ENCODE results near the gene DEDD. TPM values are rescaled to one million over a fixed set of nuclear protein-coding genes. Genes with fewer than 3 reads are reported as not detected.

The DEDD gene, protein sequence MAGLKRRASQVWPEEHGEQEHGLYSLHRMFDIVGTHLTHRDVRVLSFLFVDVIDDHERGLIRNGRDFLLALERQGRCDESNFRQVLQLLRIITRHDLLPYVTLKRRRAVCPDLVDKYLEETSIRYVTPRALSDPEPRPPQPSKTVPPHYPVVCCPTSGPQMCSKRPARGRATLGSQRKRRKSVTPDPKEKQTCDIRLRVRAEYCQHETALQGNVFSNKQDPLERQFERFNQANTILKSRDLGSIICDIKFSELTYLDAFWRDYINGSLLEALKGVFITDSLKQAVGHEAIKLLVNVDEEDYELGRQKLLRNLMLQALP
- 20.0 TPM for polyA plus RNA-seq (2012; ENCODE audit: missing spikeins)

- peak; percentile 49; the same call in 1 of the 2 replicates for TF ChIP-seq TAF1 (IDR thresholded peaks at IDR 0.05; ENCODE audit: borderline replicate concordance, low read depth, low read length)
- TF ChIP-seq POLR2A (IDR thresholded peaks at IDR 0.05; ENCODE audit: low read depth, low read length), result no peak; the same call in 1 of the 2 replicates
- peak; percentile 38; the same call in 1 of the 2 replicates for TF ChIP-seq POLR2AphosphoS5 (IDR thresholded peaks at IDR 0.05; ENCODE audit: low read depth, low read length)
- DNase-seq (ENCODE audit: insufficient read length) (peak; percentile 88), FAIRE-seq (peak; percentile 94)
Measured at GRCh38 chr1:161132410-161133219, at the start of gene DEDD. Gene DEDD, minus strand, starts transcription at chr1:161132667. Its CDS starts 8,205 bp downstream, at chr1:161124462.

GRCh38 chr1:161182214-161182613, 49.7 kb upstream of the DEDD start:
- TF ChIP-seq TAF1 (IDR thresholded peaks at IDR 0.05; ENCODE audit: borderline replicate concordance, low read depth, low read length), result no peak
- no peak for TF ChIP-seq POLR2AphosphoS5 (IDR thresholded peaks at IDR 0.05; ENCODE audit: low read depth, low read length)
- no peak for TF ChIP-seq POLR2A (IDR thresholded peaks at IDR 0.05; ENCODE audit: low read depth, low read length)
- FAIRE-seq (no peak), DNase-seq (ENCODE audit: insufficient read length) (no peak)

DNA sequence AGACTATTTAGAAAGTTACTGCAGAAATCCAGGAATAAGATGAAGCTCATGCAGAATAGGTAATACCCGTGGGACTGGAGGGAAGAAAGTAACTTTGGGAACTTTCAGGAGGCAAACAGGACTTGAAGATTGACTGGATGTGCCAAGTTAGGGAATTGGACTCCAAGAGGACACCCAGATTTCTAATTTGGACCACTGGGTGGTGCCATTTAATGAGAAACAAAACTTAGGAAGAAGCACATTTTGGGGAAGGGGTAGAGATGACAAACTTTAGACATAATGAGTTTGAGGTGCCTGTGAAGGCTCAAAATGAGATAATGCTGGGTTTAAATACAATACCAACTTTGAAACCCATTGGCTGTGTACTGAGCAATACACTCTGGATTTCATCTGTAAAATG, 48.2 kb upstream of the DEDD start:
- FAIRE-seq (no peak), DNase-seq (ENCODE audit: insufficient read length) (no peak)
- TF ChIP-seq POLR2A (IDR thresholded peaks at IDR 0.05; ENCODE audit: low read depth, low read length) (no peak), POLR2AphosphoS5 (IDR thresholded peaks at IDR 0.05; ENCODE audit: low read depth, low read length) (no peak), TAF1 (IDR thresholded peaks at IDR 0.05; ENCODE audit: borderline replicate concordance, low read depth, low read length) (no peak)

DNA sequence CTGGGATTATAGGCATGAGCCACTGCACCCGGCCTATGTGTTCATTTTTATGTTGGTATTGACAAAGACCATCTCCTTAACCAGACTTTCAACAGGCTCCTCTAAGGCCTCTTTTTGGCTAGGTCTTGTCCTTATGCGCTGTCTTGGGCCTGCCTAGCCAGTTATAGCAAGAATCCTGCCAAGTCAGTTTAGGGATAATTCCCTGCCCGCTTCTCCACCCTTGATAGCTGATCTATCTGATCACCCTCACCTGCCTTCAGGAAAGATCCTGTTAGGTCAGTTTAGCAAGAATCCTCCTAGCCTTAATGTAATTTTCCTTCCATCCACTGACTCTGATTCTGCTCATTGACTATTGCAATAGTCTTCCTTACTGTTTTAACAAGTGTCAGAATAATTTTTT, 47.2 kb upstream of the DEDD start:
- TF ChIP-seq TAF1 (IDR thresholded peaks at IDR 0.05; ENCODE audit: borderline replicate concordance, low read depth, low read length) (no peak), POLR2AphosphoS5 (IDR thresholded peaks at IDR 0.05; ENCODE audit: low read depth, low read length) (no peak), POLR2A (IDR thresholded peaks at IDR 0.05; ENCODE audit: low read depth, low read length) (no peak)
- FAIRE-seq (no peak), DNase-seq (ENCODE audit: insufficient read length) (no peak)

- DNase-seq (ENCODE audit: insufficient read length) (no peak), FAIRE-seq (no peak)
- TF ChIP-seq POLR2AphosphoS5 (IDR thresholded peaks at IDR 0.05; ENCODE audit: low read depth, low read length), result no peak
- TF ChIP-seq POLR2A (IDR thresholded peaks at IDR 0.05; ENCODE audit: low read depth, low read length), result no peak
- no peak for TF ChIP-seq TAF1 (IDR thresholded peaks at IDR 0.05; ENCODE audit: borderline replicate concordance, low read depth, low read length)
Measured at GRCh38 chr1:161177936-161178244, 45.4 kb upstream of the DEDD start.

GRCh38 chr1:161177112-161177935, 44.9 kb upstream of the DEDD start, which contains the start of gene B4GALT3:
Gene B4GALT3, minus strand, starts transcription at chr1:161177507. Its CDS starts 1,447 bp downstream, at chr1:161176060.
- FAIRE-seq (peak; percentile 73), DNase-seq (ENCODE audit: insufficient read length) (peak; percentile 98)
- TF ChIP-seq POLR2A (IDR thresholded peaks at IDR 0.05; ENCODE audit: low read depth, low read length), result peak; percentile 91
- TF ChIP-seq POLR2AphosphoS5 (IDR thresholded peaks at IDR 0.05; ENCODE audit: low read depth, low read length), result peak; percentile 88
- TF ChIP-seq TAF1 (IDR thresholded peaks at IDR 0.05; ENCODE audit: borderline replicate concordance, low read depth, low read length), result peak; percentile 86

GRCh38 chr1:161176468-161177111, 44.1 kb upstream of the DEDD start:
- no peak for FAIRE-seq
- no peak for TF ChIP-seq TAF1 (IDR thresholded peaks at IDR 0.05; ENCODE audit: borderline replicate concordance, low read depth, low read length)
- TF ChIP-seq POLR2A (IDR thresholded peaks at IDR 0.05; ENCODE audit: low read depth, low read length), result no peak
- no peak for TF ChIP-seq POLR2AphosphoS5 (IDR thresholded peaks at IDR 0.05; ENCODE audit: low read depth, low read length)
- DNase-seq (ENCODE audit: insufficient read length), result no peak

GRCh38 chr1:161175771-161176453, 43.4 kb upstream of the DEDD start:
- FAIRE-seq, result no peak
- no peak for DNase-seq (ENCODE audit: insufficient read length)
- no peak for TF ChIP-seq TAF1 (IDR thresholded peaks at IDR 0.05; ENCODE audit: borderline replicate concordance, low read depth, low read length)
- no peak for TF ChIP-seq POLR2AphosphoS5 (IDR thresholded peaks at IDR 0.05; ENCODE audit: low read depth, low read length)
- TF ChIP-seq POLR2A (IDR thresholded peaks at IDR 0.05; ENCODE audit: low read depth, low read length), result no peak

DNA sequence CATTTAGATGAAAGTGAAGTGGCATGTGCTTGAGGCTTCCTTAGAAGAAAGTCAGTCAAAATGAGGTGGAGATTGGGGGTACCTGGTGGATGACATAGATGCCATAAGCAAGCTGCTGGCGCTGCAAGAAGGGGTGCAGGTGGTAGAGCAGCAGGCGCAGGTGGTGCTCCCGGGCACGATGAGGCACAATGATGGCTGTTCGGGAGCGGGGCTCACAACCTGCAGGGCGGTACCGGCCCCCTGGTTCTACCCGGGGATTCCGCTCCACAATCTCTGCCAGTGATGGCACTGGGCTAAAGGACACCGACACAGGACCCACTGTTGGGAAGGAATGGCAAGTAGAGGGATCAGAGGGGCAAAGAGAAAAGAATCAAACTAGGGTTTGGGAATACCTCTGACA, 42.4 kb upstream of the DEDD start:
- FAIRE-seq, result no peak
- no peak for TF ChIP-seq TAF1 (IDR thresholded peaks at IDR 0.05; ENCODE audit: borderline replicate concordance, low read depth, low read length)
- no peak for TF ChIP-seq POLR2A (IDR thresholded peaks at IDR 0.05; ENCODE audit: low read depth, low read length)
- TF ChIP-seq POLR2AphosphoS5 (IDR thresholded peaks at IDR 0.05; ENCODE audit: low read depth, low read length), result no peak
- DNase-seq (ENCODE audit: insufficient read length), result no peak

GRCh38 chr1:161173711-161174110, 41.2 kb upstream of the DEDD start:
- FAIRE-seq, result no peak
- TF ChIP-seq TAF1 (IDR thresholded peaks at IDR 0.05; ENCODE audit: borderline replicate concordance, low read depth, low read length), result no peak
- no peak for TF ChIP-seq POLR2A (IDR thresholded peaks at IDR 0.05; ENCODE audit: low read depth, low read length)
- DNase-seq (ENCODE audit: insufficient read length), result no peak
